Activated CD8-positive, alpha-beta T cell treated with anti-CD3 and anti-CD28 coated beads for 36 hours (primary cell): ENCODE results near the gene LACTB. TPM values are rescaled to one million over a fixed set of nuclear protein-coding genes. Genes with fewer than 3 reads are reported as not detected.
"Not testable (repeated sequence)": the region's sequence is repeated elsewhere in the genome, so short reads cannot be mapped to it uniquely, and the experiment has no call there.

Experiments used
- ATAC-seq: fragments of 200-7000 bp; cut with Tn5 transposase; one replicate; pipeline ENCODE4 v1.10.0; 2021; ENCODE audit warnings: mild to moderate bottlenecking, moderate library complexity
- CTCF ChIA-PET: fragments of 350-600 bp; sonication (Branson Sonifier 250); formaldehyde crosslinking; loops from one replicate; lab custom pipeline; 2021; ENCODE audit warnings: antibody characterized with exemption; lab: Charles Lee
- POLR2A ChIA-PET: fragments of 350-600 bp; sonication (Branson Sonifier 250); formaldehyde crosslinking; loops from one replicate; lab custom pipeline; 2021; ENCODE audit warnings: antibody characterized with exemption; lab: Charles Lee
- DNase-seq: peaks from one replicate; pipeline ENCODE4 v3.0.0-alpha.2; 2020
- H3K27ac Mint-ChIP-seq: one replicate; pipeline ENCODE4 v1.8.0; 2021; ENCODE audit warnings: mild to moderate bottlenecking, mixed read lengths
- H3K27me3 Mint-ChIP-seq: one replicate; pipeline ENCODE4 v1.8.0; 2021; ENCODE audit warnings: mixed read lengths
- H3K36me3 Mint-ChIP-seq: one replicate; pipeline ENCODE4 v1.8.0; 2021; ENCODE audit warnings: low read depth, mixed read lengths
- H3K4me1 Mint-ChIP-seq: one replicate; pipeline ENCODE4 v1.8.0; 2021; ENCODE audit warnings: low read depth, mixed read lengths
- H3K4me3 Mint-ChIP-seq: one replicate; pipeline ENCODE4 v1.8.0; 2021; ENCODE audit warnings: mild to moderate bottlenecking, moderate library complexity, mixed read lengths
- H3K9me3 Mint-ChIP-seq: one replicate; pipeline ENCODE4 v1.8.0; 2021; ENCODE audit warnings: mixed read lengths
- CTCF ChIP-seq: fragments of 200-600 bp; IDR thresholded peaks from one replicate; pipeline ENCODE4 v1.8.0; 2022; ENCODE audit warnings: antibody characterized with exemption, mild to moderate bottlenecking
- intact Hi-C: fragments of 100-400 bp; cut with micrococcal nuclease; formaldehyde crosslinking; loops from one replicate; pipeline ENCODE4 v1.10.0; 2022
- total RNA-seq, 2 experiments: library from RNA; stranded (reverse); gene quantifications; one replicate each; pipeline ENCODE4 v1.2.3, GENCODE V29; 2021

The LACTB gene
- total RNA-seq, 2 experiments from 2014 or later: 27.3 to 28.3 TPM

DNA sequence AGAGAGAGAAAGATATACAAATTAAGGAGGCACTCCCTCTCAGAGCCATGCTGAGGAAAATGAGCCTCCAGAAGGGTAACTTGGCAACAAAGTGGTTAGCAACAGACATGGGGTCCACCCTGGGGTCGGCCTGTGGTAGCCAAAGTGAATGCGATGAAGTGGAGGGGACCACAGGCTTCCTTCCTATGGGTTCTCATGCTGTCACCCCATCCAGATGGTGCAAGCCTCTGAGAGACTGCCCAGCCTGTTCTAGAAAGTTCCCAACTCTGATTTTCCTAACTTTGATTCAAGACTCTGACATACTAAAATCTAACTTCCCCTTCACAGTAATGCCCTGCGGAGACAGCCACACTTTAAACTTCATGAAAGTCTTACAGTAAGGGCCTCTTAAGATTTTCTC is 18.2 kb upstream of the LACTB start:
- Mint-ChIP-seq H3K27ac (no peak overlapping the region), H3K27me3 (peaks cover 13% of the 10 kb centered on the region), H3K9me3 (no peaks in the 10 kb centered on the region), H3K36me3 (no peaks in the 10 kb centered on the region), H3K4me1 (no peaks in the 10 kb centered on the region), H3K4me3 (no peak overlapping the region)
- intact Hi-C loops: no loop called here
- no peak for TF ChIP-seq CTCF
- DNase-seq (no peak), ATAC-seq (no peak)
- ChIA-PET CTCF (interaction anchor here (1.1 kb wide), 1 partner anchor 9 kb away, joined by 5 read pairs; no protein-coding TSS in a partner anchor), POLR2A (no interaction called here)

DNA sequence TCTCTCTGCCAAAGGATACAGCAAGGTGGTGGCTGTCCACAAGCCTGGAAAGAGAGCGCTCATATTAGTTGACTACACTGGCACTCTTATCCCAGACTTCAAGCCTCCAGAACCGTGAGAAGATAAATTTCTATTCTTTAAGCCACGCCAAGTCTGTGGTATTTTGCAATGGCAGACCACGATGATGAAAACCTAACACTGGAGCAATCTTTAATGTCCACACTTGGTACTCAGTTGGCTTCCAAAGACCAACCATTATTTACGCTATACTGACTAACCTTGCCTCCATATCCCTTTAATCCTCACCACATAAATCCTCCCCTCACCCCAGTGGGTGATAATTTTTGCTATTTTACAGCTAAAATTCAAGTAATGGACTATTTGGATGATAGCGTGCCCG is 16.9 kb upstream of the LACTB start:
- H3K4me3 Mint-ChIP-seq: no peak overlapping the region
- CTCF ChIA-PET: interaction anchor here (0.6 to 1.4 kb wide), 2 partner anchors 10 to 57 kb away, joined by 3 to 6 read pairs; no protein-coding TSS in a partner anchor
- ATAC-seq (no peak), DNase-seq (no peak)
- peaks cover 15% of the 10 kb centered on the region for H3K27me3 Mint-ChIP-seq
- intact Hi-C loops: no loop called here
- TF ChIP-seq CTCF: no peak
- H3K9me3 Mint-ChIP-seq: no peaks in the 10 kb centered on the region
- H3K27ac Mint-ChIP-seq: no peak overlapping the region
- H3K4me1 Mint-ChIP-seq: no peaks in the 10 kb centered on the region
- POLR2A ChIA-PET: no interaction called here
- H3K36me3 Mint-ChIP-seq: no peaks in the 10 kb centered on the region

DNA sequence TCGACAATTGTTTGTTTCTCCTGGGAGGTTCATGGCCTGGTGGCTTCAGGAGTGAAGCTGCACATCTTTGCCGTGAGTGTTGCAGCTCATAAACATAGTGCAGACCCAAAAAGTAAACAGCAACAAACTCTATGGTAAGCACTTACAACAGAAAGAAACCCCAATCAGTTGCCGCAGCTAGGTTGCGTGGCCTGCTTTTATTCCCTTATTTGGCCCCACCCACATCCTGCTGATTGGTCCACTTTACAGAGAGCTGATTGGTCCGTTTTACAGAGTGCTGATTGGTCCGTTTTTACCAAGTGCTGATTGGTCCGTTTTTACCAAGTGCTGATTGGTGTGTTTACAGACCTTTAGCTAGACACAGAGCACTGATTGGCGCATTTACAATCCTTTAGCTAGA is 16.3 kb upstream of the LACTB start:
- intact Hi-C loops, H3K4me3 Mint-ChIP-seq, POLR2A ChIA-PET, H3K27ac Mint-ChIP-seq, H3K9me3 Mint-ChIP-seq, ATAC-seq, H3K4me1 Mint-ChIP-seq, H3K36me3 Mint-ChIP-seq: not testable (repeated sequence)
- H3K27me3 Mint-ChIP-seq: peaks cover 15% of the 10 kb centered on the region
- CTCF ChIA-PET: interaction anchor here (0.6 to 1.4 kb wide), 3 partner anchors 11 to 126 kb away, joined by 3 to 6 read pairs (median 3); no protein-coding TSS in a partner anchor
- DNase-seq: peak; percentile 23

GRCh38 chr15:63107895-63108546 is 13.6 kb upstream of the LACTB start:
- Mint-ChIP-seq H3K27me3 (peaks cover 15% of the 10 kb centered on the region), H3K36me3 (no peaks in the 10 kb centered on the region), H3K27ac (no peak overlapping the region), H3K4me1 (no peaks in the 10 kb centered on the region), H3K9me3 (no peaks in the 10 kb centered on the region), H3K4me3 (no peak overlapping the region)
- CTCF ChIA-PET: no interaction called here
- intact Hi-C loops: no loop called here
- TF ChIP-seq CTCF: no peak
- DNase-seq: no peak
- POLR2A ChIA-PET: no interaction called here
- no peak for ATAC-seq

DNA sequence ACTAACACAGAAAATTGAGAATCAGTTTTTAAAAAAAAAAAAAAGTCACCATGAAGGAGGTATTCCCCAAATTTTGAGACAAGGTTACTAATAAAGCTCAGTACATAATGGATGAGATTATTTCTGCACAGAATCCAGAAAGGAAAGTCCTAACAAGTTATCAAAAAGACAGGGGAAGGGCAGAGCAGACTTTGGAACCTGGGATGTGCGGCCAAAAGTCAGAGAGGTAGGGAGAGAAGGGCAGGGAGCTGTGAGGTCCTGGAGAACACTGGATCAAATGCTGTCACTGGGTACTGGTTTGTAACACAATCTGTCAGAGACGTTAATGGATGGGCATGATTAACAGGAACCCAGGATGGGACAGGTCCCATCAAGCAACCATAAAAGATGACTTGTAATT is 12.2 kb upstream of the LACTB start:
- ChIA-PET POLR2A (no interaction called here), CTCF (interaction anchor here (0.8 to 1.2 kb wide), 3 partner anchors 16 to 62 kb away, joined by 3 to 4 read pairs (median 4); no protein-coding TSS in a partner anchor)
- H3K27ac Mint-ChIP-seq: no peak overlapping the region
- ATAC-seq (no peak), DNase-seq (no peak)
- H3K9me3 Mint-ChIP-seq: no peaks in the 10 kb centered on the region
- no peak for TF ChIP-seq CTCF
- peaks cover 11% of the 10 kb centered on the region for H3K27me3 Mint-ChIP-seq
- intact Hi-C loops: no loop called here
- H3K36me3 Mint-ChIP-seq: no peaks in the 10 kb centered on the region
- no peak overlapping the region for H3K4me3 Mint-ChIP-seq
- H3K4me1 Mint-ChIP-seq: no peaks in the 10 kb centered on the region
